Smooth muscle cell (in vitro differentiated cells): ENCODE data around the gene ATP9B. TPM values are rescaled to one million over a fixed set of nuclear protein-coding genes. Genes with fewer than 3 reads are reported as not detected.

Experiments used
- DNase-seq: peaks from one replicate; lab custom pipeline; 2025; ENCODE audit not compliant: unreplicated experiment; lab: John Stamatoyannopoulos, UW
- H2AFZ ChIP-seq: fragments of 200-600 bp; sonication (generic); 2 replicates; pipeline ENCODE4 v1.6.0; 2016; ENCODE audit warnings: antibody characterized with exemption, low read depth, mild to moderate bottlenecking
- H3F3A ChIP-seq: fragments of 200-600 bp; sonication (generic); 2 replicates; pipeline ENCODE4 v1.6.0; 2017; ENCODE audit warnings: antibody characterized with exemption, low read depth
- H3K27ac ChIP-seq: fragments of 200-600 bp; sonication (generic); 2 replicates; pipeline ENCODE4 v1.5.1; 2016; ENCODE audit warnings: low read depth, mild to moderate bottlenecking
- H3K27me3 ChIP-seq: fragments of 200-600 bp; sonication (generic); 2 replicates; pipeline ENCODE4 v1.6.1; 2016; ENCODE audit warnings: low read depth, mild to moderate bottlenecking
- H3K36me3 ChIP-seq: fragments of 200-600 bp; sonication (generic); 2 replicates; pipeline ENCODE4 v1.5.1; 2016; ENCODE audit warnings: low read depth
- H3K4me1 ChIP-seq: fragments of 200-600 bp; sonication (generic); 2 replicates; pipeline ENCODE4 v1.5.1; 2016; ENCODE audit warnings: low read depth
- H3K4me2 ChIP-seq: fragments of 200-600 bp; sonication (generic); 2 replicates; pipeline ENCODE4 v1.6.0; 2016; ENCODE audit warnings: mild to moderate bottlenecking
- H3K4me3 ChIP-seq: fragments of 200-600 bp; sonication (generic); 2 replicates; pipeline ENCODE4 v1.5.1; 2016; ENCODE audit warnings: mild to moderate bottlenecking
- H3K79me2 ChIP-seq: fragments of 200-600 bp; sonication (generic); 2 replicates; pipeline ENCODE4 v1.6.0; 2016; ENCODE audit warnings: low read depth, mild to moderate bottlenecking
- H3K9ac ChIP-seq: fragments of 200-600 bp; sonication (generic); 2 replicates; pipeline ENCODE4 v1.6.0; 2016; ENCODE audit warnings: low read depth
- H3K9me3 ChIP-seq: fragments of 200-600 bp; sonication (generic); replicated peaks from 2 replicates; pipeline ENCODE4 v1.5.1; 2016; ENCODE audit warnings: low read depth
- H4K20me1 ChIP-seq: fragments of 200-600 bp; sonication (generic); 2 replicates; pipeline ENCODE4 v1.6.0; 2016; ENCODE audit warnings: low read depth
- WGBS: methylation state at CpG from one replicate; pipeline ENCODE4 v1.1.7; 2016; ENCODE audit warnings: low lambda C conversion rate; 5-methylcytosine and 5-hydroxymethylcytosine counted together
- polyA plus RNA-seq: library from polyadenylated mRNA; unstranded; fragments of >200 nt; fragmentation: Nextera tagmentation; extraction: Ambion mirVana; gene quantifications from 2 replicates; pipeline ENCODE4 v1.2.1, GENCODE V29; 2016
- total RNA-seq: library from RNA; depleted of rRNA; stranded (reverse); fragments of >200 nt; gene quantifications from 2 replicates; pipeline ENCODE4 v1.2.3, GENCODE V29; 2014
- TF ChIP-seq, protein P1 (sequence below): fragments of 200-600 bp; sonication (generic); IDR thresholded peaks from 2 replicates; pipeline ENCODE4 v1.5.1; 2017; ENCODE audit warnings: borderline replicate concordance, mild to moderate bottlenecking, antibody characterized with exemption; ENCODE audit not compliant: insufficient read depth, poor library complexity, severe bottlenecking

Gene ATP9B
- total and polyA plus RNA-seq, 2 experiments from 2014 or later: 6.1 to 16.4 TPM

DNA sequence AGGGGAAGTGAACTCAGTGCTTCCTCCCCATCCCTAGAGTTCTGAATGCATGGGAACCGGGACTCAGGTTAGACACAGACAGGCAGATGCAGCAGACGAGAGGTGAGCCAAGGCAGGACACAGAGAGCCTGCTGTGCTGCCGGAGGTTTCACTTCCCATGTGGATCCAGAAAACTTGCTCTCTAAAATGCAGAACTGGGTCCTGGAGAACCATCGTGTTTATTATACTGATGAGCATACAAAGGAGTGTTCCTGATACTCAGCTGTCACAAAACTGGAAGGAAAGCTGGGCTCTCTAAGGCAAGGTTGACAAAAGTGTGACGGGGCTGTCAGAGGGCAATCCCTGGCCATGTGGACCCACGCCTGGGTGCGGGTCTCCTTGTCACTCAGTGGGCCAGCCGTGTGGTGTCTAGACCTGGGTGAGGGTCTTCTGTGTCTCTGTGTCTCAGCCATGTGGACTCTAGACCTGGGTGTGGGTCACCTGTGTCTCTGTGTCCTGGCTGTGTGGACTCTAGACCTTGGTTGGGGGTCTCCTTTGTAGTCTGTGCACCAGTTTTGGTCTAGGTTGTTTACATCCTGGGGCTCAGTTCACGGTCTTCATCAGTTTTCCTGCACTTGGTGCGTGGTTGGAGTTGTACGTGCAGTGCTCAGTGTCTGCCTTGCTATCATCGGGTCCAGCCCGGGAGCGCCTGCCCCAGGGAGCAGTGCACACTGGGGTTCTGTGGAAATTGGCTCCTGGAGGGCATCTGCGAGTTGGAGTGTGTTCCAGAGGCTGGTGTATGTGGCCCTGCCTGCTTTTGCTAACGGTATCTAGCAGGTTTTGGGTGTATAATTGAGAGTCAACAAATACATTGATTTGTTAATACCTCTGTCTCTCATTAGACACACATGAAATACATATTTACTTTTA lies 141.1 kb downstream of the ATP9B start:
- no peaks in the 10 kb centered on the region for H3K9me3 ChIP-seq
- no peaks in the 10 kb centered on the region for H3K36me3 ChIP-seq
- no peak for DNase-seq
- H3K9ac ChIP-seq: no peak overlapping the region
- H3F3A ChIP-seq: no peaks in the 10 kb centered on the region
- H4K20me1 ChIP-seq: peaks cover 19% of the 10 kb centered on the region
- H3K27me3 ChIP-seq: no peaks in the 10 kb centered on the region
- H3K4me1 ChIP-seq: no peaks in the 10 kb centered on the region
- H3K79me2 ChIP-seq: no peaks in the 10 kb centered on the region
- no peak overlapping the region for H3K27ac ChIP-seq
- 94% methylated on average over 16 of the region's 16 CpGs for WGBS
- TF ChIP-seq, protein P1, sequence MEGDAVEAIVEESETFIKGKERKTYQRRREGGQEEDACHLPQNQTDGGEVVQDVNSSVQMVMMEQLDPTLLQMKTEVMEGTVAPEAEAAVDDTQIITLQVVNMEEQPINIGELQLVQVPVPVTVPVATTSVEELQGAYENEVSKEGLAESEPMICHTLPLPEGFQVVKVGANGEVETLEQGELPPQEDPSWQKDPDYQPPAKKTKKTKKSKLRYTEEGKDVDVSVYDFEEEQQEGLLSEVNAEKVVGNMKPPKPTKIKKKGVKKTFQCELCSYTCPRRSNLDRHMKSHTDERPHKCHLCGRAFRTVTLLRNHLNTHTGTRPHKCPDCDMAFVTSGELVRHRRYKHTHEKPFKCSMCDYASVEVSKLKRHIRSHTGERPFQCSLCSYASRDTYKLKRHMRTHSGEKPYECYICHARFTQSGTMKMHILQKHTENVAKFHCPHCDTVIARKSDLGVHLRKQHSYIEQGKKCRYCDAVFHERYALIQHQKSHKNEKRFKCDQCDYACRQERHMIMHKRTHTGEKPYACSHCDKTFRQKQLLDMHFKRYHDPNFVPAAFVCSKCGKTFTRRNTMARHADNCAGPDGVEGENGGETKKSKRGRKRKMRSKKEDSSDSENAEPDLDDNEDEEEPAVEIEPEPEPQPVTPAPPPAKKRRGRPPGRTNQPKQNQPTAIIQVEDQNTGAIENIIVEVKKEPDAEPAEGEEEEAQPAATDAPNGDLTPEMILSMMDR: no peak
- H2AFZ ChIP-seq: no peak overlapping the region
- no peak overlapping the region for H3K4me2 ChIP-seq
- H3K4me3 ChIP-seq: no peak overlapping the region

- TF ChIP-seq, protein P1: no peak
- H4K20me1 ChIP-seq: peaks cover 19% of the 10 kb centered on the region
- 78% methylated on average over 5 of the region's 5 CpGs for WGBS
- H3K27me3 ChIP-seq: no peaks in the 10 kb centered on the region
- no peak overlapping the region for H3K9ac ChIP-seq
- no peak overlapping the region for H3K27ac ChIP-seq
- no peaks in the 10 kb centered on the region for H3K9me3 ChIP-seq
- no peaks in the 10 kb centered on the region for H3K79me2 ChIP-seq
- DNase-seq: no peak
- H3K4me1 ChIP-seq: no peaks in the 10 kb centered on the region
- H3K36me3 ChIP-seq: no peaks in the 10 kb centered on the region
- no peak overlapping the region for H3K4me2 ChIP-seq
- no peak overlapping the region for H3K4me3 ChIP-seq
- no peaks in the 10 kb centered on the region for H3F3A ChIP-seq
- H2AFZ ChIP-seq: no peak overlapping the region
These were observed 142.7 kb downstream of the ATP9B start for GRCh38 chr18:79211844-79212243.

DNA sequence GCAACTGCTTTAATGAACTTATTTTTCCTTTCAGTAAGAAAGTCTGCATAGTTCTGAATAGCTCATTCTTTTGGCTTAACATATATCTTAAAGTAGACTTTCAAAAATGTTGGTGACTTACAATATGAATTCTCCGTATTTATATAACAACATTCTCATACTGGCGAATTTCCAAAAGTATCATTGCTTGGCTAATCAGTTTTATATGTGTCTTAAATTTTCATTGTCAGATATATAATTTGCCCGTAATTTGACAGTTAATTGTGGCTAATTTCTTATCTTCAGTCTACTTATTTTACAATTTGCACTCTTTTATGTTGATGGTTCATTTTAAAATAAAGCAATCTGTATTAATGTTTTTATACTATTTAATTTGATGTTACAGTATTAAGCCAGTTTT lies 144.9 kb downstream of the ATP9B start:
- DNase-seq: no peak
- no peaks in the 10 kb centered on the region for H3K4me1 ChIP-seq
- no peaks in the 10 kb centered on the region for H3F3A ChIP-seq
- TF ChIP-seq, protein P1: no peak
- no peak overlapping the region for H3K27ac ChIP-seq
- H3K9ac ChIP-seq: no peak overlapping the region
- 98% methylated on average over 3 of the region's 3 CpGs for WGBS
- peaks cover 19% of the 10 kb centered on the region for H4K20me1 ChIP-seq
- no peaks in the 10 kb centered on the region for H3K9me3 ChIP-seq
- H3K27me3 ChIP-seq: no peaks in the 10 kb centered on the region
- H3K4me2 ChIP-seq: no peak overlapping the region
- H3K4me3 ChIP-seq: no peak overlapping the region
- no peaks in the 10 kb centered on the region for H3K36me3 ChIP-seq
- no peaks in the 10 kb centered on the region for H3K79me2 ChIP-seq
- no peak overlapping the region for H2AFZ ChIP-seq
